SK-N-SH (cell line): ENCODE data around the gene CACNA1G. TPM values are rescaled to one million over a fixed set of nuclear protein-coding genes. Genes with fewer than 3 reads are reported as not detected.

ENCODE experiments used
- CTCF ChIA-PET: fragments of 300-600, 350-600 bp; formaldehyde crosslinking; extraction: SDS; loops from one replicate; lab custom pipeline; 2021; lab: Yijun Ruan, JAX
- POLR2A ChIA-PET: fragments of 350-600 bp; sonication (Branson Sonifier 250); formaldehyde crosslinking; extraction: SDS; loops from one replicate; lab custom pipeline; 2020; ENCODE audit warnings: antibody characterized with exemption, inconsistent platforms; lab: Yijun Ruan, JAX
- DNase-seq: peaks from one replicate; pipeline ENCODE4 v3.0.0; 2012
- H2AFZ ChIP-seq: fragments of 200-600 bp; sonication (generic); 2 replicates; pipeline ENCODE4 v1.8.1; 2016; ENCODE audit warnings: antibody characterized with exemption, mild to moderate bottlenecking, low read depth
- H3F3A ChIP-seq: fragments of 200-600 bp; sonication (generic); replicated peaks from 2 replicates; pipeline ENCODE3; 2016; ENCODE audit warnings: antibody characterized with exemption, mild to moderate bottlenecking; ENCODE audit not compliant: insufficient read depth
- H3K27ac ChIP-seq, 2 experiments: fragments of 200-500 bp in 1 of 2; fragments of 200-600 bp in 1 of 2; sonication (Bioruptor generic) in 1 of 2; sonication (generic), shearing (Covaris generic) in 1 of 2; 2 replicates each; pipeline versions ENCODE4 v1.5.1 to v1.6.1; 2014 to 2016; ENCODE audit warnings: low read depth in 2 of 2, inconsistent platforms in 1 of 2, low read length in 1 of 2, mild to moderate bottlenecking in 1 of 2, mixed read lengths in 1 of 2
- H3K27me3 ChIP-seq: fragments of 200-600 bp; sonication (generic), shearing (Covaris generic); 2 replicates; pipeline ENCODE4 v1.6.1; 2016; ENCODE audit warnings: mixed run types; ENCODE audit not compliant: insufficient read depth
- H3K36me3 ChIP-seq, 2 experiments: fragments of 200-500 bp in 1 of 2; fragments of 200-600 bp in 1 of 2; sonication (Bioruptor generic) in 1 of 2; sonication (generic) in 1 of 2; replicated peaks in 1 of 2; 2 replicates each; pipeline versions ENCODE3 to v1.5.1; 2014 to 2016; ENCODE audit warnings: low read length in 1 of 2, mild to moderate bottlenecking in 1 of 2; ENCODE audit not compliant: insufficient read depth in 2 of 2, control insufficient read depth in 1 of 2
- H3K4me1 ChIP-seq, 2 experiments: fragments of 200-500 bp in 1 of 2; fragments of 200-600 bp in 1 of 2; sonication (Bioruptor generic) in 1 of 2; sonication (generic), shearing (Covaris generic) in 1 of 2; 2 replicates each; pipeline versions ENCODE4 v1.5.1 to v1.6.1; 2014 to 2016; ENCODE audit warnings: low read depth in 1 of 2, low read length in 1 of 2, mixed run types in 1 of 2; ENCODE audit not compliant: insufficient read depth in 2 of 2, control insufficient read depth in 1 of 2
- H3K4me2 ChIP-seq: fragments of 200-600 bp; sonication (generic), shearing (Covaris generic); 2 replicates; pipeline ENCODE4 v1.6.1; 2017; ENCODE audit warnings: mixed run types
- H3K4me3 ChIP-seq, 2 experiments: fragments of 200-500 bp in 1 of 2; fragments of 200-600 bp in 1 of 2; sonication (Bioruptor generic) in 1 of 2; sonication (generic), shearing (Covaris generic) in 1 of 2; 2 replicates each; pipeline versions ENCODE4 v1.5.1 to v1.8.1; 2014 to 2016; ENCODE audit warnings: low read depth in 2 of 2, inconsistent platforms in 1 of 2, low read length in 1 of 2, mild to moderate bottlenecking in 1 of 2, mixed read lengths in 1 of 2, moderate library complexity in 1 of 2
- H3K79me2 ChIP-seq: fragments of 200-600 bp; sonication (generic); 2 replicates; pipeline ENCODE4 v1.8.1; 2017; ENCODE audit warnings: mild to moderate bottlenecking; ENCODE audit not compliant: insufficient read depth
- H3K9ac ChIP-seq: fragments of 200-600 bp; sonication (generic); 2 replicates; pipeline ENCODE4 v1.6.1; 2017; ENCODE audit warnings: mixed run types
- H3K9me2 ChIP-seq: fragments of 200-600 bp; sonication (generic); 2 replicates; pipeline ENCODE4 v1.6.1; 2017; ENCODE audit warnings: mixed run types
- H3K9me3 ChIP-seq: fragments of 200-600 bp; sonication (generic); 2 replicates; pipeline ENCODE4 v1.6.1; 2017; ENCODE audit warnings: mixed run types, mild to moderate bottlenecking, moderate library complexity
- H4K20me1 ChIP-seq: fragments of 200-600 bp; sonication (generic); 2 replicates; pipeline ENCODE4 v1.6.1; 2017; ENCODE audit warnings: mild to moderate bottlenecking, mixed run types; ENCODE audit not compliant: insufficient read depth
- EZH2phosphoT487 ChIP-seq: fragments of 200-600 bp; sonication (generic); IDR thresholded peaks from 2 replicates; pipeline ENCODE4 v1.6.1; 2017; ENCODE audit warnings: low read depth, mixed run types, mild to moderate bottlenecking, antibody characterized with exemption, moderate library complexity, borderline replicate concordance
- GABPA ChIP-seq: IDR thresholded peaks from 2 replicates; pipeline ENCODE4 v1.4.0; 2012; ENCODE audit warnings: low read depth, mild to moderate bottlenecking
- MEF2A ChIP-seq: IDR thresholded peaks from 2 replicates; pipeline ENCODE4 v1.4.0; 2012; ENCODE audit warnings: low read depth, borderline replicate concordance
- NFIC ChIP-seq: IDR thresholded peaks from 2 replicates; pipeline ENCODE4 v1.4.0; 2012; ENCODE audit warnings: borderline replicate concordance
- RCOR1 ChIP-seq: fragments of 150-350 bp; IDR thresholded peaks from 2 replicates; pipeline ENCODE4 v1.6.1; 2017; ENCODE audit warnings: antibody characterized with exemption, low read length
- TAF1 ChIP-seq: IDR thresholded peaks from 2 replicates; pipeline ENCODE4 v1.6.1; 2012; ENCODE audit warnings: low read depth, mild to moderate bottlenecking, low read length, moderate library complexity, borderline replicate concordance
- YY1 ChIP-seq: IDR thresholded peaks from 2 replicates; pipeline ENCODE4 v1.4.0; 2012; ENCODE audit warnings: low read depth, mild to moderate bottlenecking
- WGBS: methylation state at CpG from one replicate; pipeline ENCODE4 v1.1.6; 2017; ENCODE audit warnings: low lambda C conversion rate; 5-methylcytosine and 5-hydroxymethylcytosine counted together
- polyA plus RNA-seq, 3 experiments: library from polyadenylated mRNA; depleted of rRNA; stranded (reverse); fragments of >200 nt; gene quantifications; 2 replicates each; pipeline ENCODE4 v1.2.3, GENCODE V29; 2012
- TF ChIP-seq, protein P1 (sequence below): fragments of 150-350 bp; IDR thresholded peaks from 2 replicates; pipeline ENCODE4 v1.6.1; 2017; ENCODE audit warnings: antibody characterized with exemption, low read length, low read depth, borderline replicate concordance
- TF ChIP-seq, protein P2 (sequence below): IDR thresholded peaks from 2 replicates; pipeline ENCODE4 v1.6.1; 2012; ENCODE audit warnings: mild to moderate bottlenecking, low read depth, low read length, moderate library complexity
- TF ChIP-seq, protein P3 (sequence below): fragments of 200-600 bp; sonication (generic); IDR thresholded peaks from 2 replicates; pipeline ENCODE4 v1.6.1; 2017; ENCODE audit warnings: antibody characterized with exemption, mild to moderate bottlenecking, moderate library complexity
- TF ChIP-seq, protein P4 (sequence below): IDR thresholded peaks from 2 replicates; pipeline ENCODE4 v1.4.0; 2012; ENCODE audit warnings: low read depth, borderline replicate concordance

The CACNA1G gene
- polyA plus RNA-seq, 1 of the 3 experiments (the other 2 are of a cell fraction), result 0.21 TPM

DNA sequence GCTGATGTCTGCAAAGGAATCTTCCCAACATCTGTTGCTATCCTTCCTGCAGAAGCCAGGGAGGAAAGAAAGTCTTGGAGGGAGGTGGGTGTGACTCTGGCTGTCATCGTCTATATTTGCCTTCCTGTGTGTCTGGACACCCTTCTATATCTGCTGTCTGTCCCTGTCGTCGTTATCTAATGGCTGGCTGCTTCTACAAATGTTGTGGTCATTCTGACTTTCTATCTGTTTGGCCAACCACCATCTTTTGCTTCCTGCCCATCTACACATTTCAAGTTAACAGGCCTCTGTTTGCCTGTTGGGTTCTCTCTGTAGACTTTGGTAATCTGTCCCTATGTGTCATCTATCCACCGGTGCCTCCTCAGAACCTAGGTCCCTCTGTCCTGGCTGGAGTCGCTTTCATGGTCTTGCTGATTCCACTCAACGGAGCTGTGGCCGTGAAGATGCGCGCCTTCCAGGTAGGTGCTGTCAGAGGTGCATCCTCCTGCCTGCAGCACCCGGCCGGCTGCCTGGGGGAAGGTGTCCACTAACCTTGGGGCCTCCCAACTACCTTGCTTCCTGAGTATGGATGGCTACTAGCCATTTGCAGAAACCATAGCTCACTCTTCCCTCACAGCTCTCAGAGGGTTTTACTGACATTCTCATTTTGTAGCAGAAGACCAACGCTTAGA is 104.4 kb downstream of the CACNA1G start:
- Histone ChIP-seq H3K4me2 (no peak overlapping the region), H3K9ac (no peak overlapping the region), H3K4me1 (peaks cover 25 to 45% of the 10 kb centered on the region in 2 experiments), H3K9me3 (no peaks in the 10 kb centered on the region), H2AFZ (no peak overlapping the region), H3K79me2 (no peaks in the 10 kb centered on the region), H3K4me3 (no peak overlapping the region), H3F3A (peaks cover 29% of the 10 kb centered on the region), H3K27ac (no peak overlapping the region), H3K36me3 (peaks cover 7 to 8% of the 10 kb centered on the region in 2 experiments), H3K9me2 (no peaks in the 10 kb centered on the region), H3K27me3 (no peaks in the 10 kb centered on the region), H4K20me1 (no peaks in the 10 kb centered on the region)
- CTCF ChIA-PET, result interaction anchor here (0.7 to 13.1 kb wide), 8 partner anchors 9 to 185 kb away, joined by 3 to 130 read pairs (median 4); no protein-coding TSS in a partner anchor
- TF ChIP-seq GABPA (no peak), MEF2A (no peak), RCOR1 (no peak), TAF1 (no peak)
- TF ChIP-seq, protein P1, sequence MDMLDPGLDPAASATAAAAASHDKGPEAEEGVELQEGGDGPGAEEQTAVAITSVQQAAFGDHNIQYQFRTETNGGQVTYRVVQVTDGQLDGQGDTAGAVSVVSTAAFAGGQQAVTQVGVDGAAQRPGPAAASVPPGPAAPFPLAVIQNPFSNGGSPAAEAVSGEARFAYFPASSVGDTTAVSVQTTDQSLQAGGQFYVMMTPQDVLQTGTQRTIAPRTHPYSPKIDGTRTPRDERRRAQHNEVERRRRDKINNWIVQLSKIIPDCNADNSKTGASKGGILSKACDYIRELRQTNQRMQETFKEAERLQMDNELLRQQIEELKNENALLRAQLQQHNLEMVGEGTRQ, result no peak
- TF ChIP-seq, protein P2, sequence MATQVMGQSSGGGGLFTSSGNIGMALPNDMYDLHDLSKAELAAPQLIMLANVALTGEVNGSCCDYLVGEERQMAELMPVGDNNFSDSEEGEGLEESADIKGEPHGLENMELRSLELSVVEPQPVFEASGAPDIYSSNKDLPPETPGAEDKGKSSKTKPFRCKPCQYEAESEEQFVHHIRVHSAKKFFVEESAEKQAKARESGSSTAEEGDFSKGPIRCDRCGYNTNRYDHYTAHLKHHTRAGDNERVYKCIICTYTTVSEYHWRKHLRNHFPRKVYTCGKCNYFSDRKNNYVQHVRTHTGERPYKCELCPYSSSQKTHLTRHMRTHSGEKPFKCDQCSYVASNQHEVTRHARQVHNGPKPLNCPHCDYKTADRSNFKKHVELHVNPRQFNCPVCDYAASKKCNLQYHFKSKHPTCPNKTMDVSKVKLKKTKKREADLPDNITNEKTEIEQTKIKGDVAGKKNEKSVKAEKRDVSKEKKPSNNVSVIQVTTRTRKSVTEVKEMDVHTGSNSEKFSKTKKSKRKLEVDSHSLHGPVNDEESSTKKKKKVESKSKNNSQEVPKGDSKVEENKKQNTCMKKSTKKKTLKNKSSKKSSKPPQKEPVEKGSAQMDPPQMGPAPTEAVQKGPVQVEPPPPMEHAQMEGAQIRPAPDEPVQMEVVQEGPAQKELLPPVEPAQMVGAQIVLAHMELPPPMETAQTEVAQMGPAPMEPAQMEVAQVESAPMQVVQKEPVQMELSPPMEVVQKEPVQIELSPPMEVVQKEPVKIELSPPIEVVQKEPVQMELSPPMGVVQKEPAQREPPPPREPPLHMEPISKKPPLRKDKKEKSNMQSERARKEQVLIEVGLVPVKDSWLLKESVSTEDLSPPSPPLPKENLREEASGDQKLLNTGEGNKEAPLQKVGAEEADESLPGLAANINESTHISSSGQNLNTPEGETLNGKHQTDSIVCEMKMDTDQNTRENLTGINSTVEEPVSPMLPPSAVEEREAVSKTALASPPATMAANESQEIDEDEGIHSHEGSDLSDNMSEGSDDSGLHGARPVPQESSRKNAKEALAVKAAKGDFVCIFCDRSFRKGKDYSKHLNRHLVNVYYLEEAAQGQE, result no peak
- POLR2A ChIA-PET, result no interaction called here
- no peak for DNase-seq
- WGBS, result 92% methylated on average over 12 of the region's 12 CpGs

DNA sequence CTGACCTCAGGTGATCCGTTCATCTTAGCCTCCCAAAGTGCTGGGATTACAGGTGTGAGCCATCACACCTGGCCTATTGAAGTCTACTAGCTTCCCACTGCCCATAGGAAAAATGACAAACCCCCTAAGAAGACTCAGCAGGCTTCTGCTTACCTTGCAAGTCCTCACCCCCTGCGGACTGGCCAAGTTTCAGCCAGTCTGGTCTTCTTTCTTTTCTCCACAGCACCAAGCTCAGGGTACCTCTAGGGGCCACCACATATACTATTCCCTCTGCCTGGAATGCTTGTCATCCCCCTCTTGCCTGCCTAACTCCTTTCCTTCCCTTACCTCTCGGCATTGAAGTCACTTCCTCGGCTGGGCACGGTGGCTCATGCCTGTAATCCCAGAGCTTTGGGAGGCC is 105.3 kb downstream of the CACNA1G start:
- Histone ChIP-seq H3K9me3 (no peaks in the 10 kb centered on the region), H3K4me1 (peaks cover 16 to 40% of the 10 kb centered on the region in 2 experiments), H3K4me2 (no peak overlapping the region)
- POLR2A ChIA-PET, result interaction anchor here (0.7 kb wide), 1 partner anchor 454 kb away, joined by 3 read pairs; no protein-coding TSS in a partner anchor
- TF ChIP-seq, protein P3, sequence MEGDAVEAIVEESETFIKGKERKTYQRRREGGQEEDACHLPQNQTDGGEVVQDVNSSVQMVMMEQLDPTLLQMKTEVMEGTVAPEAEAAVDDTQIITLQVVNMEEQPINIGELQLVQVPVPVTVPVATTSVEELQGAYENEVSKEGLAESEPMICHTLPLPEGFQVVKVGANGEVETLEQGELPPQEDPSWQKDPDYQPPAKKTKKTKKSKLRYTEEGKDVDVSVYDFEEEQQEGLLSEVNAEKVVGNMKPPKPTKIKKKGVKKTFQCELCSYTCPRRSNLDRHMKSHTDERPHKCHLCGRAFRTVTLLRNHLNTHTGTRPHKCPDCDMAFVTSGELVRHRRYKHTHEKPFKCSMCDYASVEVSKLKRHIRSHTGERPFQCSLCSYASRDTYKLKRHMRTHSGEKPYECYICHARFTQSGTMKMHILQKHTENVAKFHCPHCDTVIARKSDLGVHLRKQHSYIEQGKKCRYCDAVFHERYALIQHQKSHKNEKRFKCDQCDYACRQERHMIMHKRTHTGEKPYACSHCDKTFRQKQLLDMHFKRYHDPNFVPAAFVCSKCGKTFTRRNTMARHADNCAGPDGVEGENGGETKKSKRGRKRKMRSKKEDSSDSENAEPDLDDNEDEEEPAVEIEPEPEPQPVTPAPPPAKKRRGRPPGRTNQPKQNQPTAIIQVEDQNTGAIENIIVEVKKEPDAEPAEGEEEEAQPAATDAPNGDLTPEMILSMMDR, result no peak
- TF ChIP-seq EZH2phosphoT487 (no peak), YY1 (no peak), TAF1 (no peak), NFIC (no peak)
- TF ChIP-seq, protein P2, result no peak
- TF ChIP-seq, protein P4, sequence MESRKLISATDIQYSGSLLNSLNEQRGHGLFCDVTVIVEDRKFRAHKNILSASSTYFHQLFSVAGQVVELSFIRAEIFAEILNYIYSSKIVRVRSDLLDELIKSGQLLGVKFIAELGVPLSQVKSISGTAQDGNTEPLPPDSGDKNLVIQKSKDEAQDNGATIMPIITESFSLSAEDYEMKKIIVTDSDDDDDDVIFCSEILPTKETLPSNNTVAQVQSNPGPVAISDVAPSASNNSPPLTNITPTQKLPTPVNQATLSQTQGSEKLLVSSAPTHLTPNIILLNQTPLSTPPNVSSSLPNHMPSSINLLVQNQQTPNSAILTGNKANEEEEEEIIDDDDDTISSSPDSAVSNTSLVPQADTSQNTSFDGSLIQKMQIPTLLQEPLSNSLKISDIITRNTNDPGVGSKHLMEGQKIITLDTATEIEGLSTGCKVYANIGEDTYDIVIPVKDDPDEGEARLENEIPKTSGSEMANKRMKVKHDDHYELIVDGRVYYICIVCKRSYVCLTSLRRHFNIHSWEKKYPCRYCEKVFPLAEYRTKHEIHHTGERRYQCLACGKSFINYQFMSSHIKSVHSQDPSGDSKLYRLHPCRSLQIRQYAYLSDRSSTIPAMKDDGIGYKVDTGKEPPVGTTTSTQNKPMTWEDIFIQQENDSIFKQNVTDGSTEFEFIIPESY, result no peak
- TF ChIP-seq, all 33 proteins: peak for 0
- H4K20me1 ChIP-seq, result no peaks in the 10 kb centered on the region
- H3K27me3 ChIP-seq, result no peaks in the 10 kb centered on the region
- no peak for DNase-seq
- peaks cover 7 to 10% of the 10 kb centered on the region in 2 experiments for H3K36me3 ChIP-seq
- H2AFZ ChIP-seq, result no peak overlapping the region
- no peaks in the 10 kb centered on the region for H3K9me2 ChIP-seq
- peaks cover 27% of the 10 kb centered on the region for H3F3A ChIP-seq
- no peak overlapping the region for H3K4me3 ChIP-seq
- no peaks in the 10 kb centered on the region for H3K79me2 ChIP-seq
- 96% methylated on average over 5 of the region's 5 CpGs for WGBS
- H3K27ac ChIP-seq, result no peak overlapping the region
- H3K9ac ChIP-seq, result no peak overlapping the region
- CTCF ChIA-PET, result interaction anchor here (0.6 to 13.1 kb wide), 8 partner anchors 8 to 207 kb away, joined by 3 to 130 read pairs (median 4); no protein-coding TSS in a partner anchor
